Bladder microvascular endothelial cell (primary cell): ENCODE measurements around the gene KCNK10. TPM values are rescaled to one million over a fixed set of nuclear protein-coding genes. Genes with fewer than 3 reads are reported as not detected.

Experiments used
- total RNA-seq: library from RNA; depleted of rRNA; stranded (reverse); fragments of >200 nt; gene quantifications from 2 replicates; pipeline ENCODE4 v1.2.3, GENCODE V29; 2014

Gene KCNK10, protein sequence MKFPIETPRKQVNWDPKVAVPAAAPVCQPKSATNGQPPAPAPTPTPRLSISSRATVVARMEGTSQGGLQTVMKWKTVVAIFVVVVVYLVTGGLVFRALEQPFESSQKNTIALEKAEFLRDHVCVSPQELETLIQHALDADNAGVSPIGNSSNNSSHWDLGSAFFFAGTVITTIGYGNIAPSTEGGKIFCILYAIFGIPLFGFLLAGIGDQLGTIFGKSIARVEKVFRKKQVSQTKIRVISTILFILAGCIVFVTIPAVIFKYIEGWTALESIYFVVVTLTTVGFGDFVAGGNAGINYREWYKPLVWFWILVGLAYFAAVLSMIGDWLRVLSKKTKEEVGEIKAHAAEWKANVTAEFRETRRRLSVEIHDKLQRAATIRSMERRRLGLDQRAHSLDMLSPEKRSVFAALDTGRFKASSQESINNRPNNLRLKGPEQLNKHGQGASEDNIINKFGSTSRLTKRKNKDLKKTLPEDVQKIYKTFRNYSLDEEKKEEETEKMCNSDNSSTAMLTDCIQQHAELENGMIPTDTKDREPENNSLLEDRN
- not detected in 2 replicates for total RNA-seq

GRCh38 chr14:88323086-88323522 lies at the start of gene KCNK10:
KCNK10 (minus strand) TSS chr14:88323269; CDS start chr14:88322798, 471 bp downstream.

Other genes starting within 250 kb of the KCNK10 start
- 5.2 and 7.9 TPM in 2 replicates for gene SPATA7, start 62.4 kb upstream of the KCNK10 start, total RNA-seq
- gene PTPN21, start 231.7 kb upstream of the KCNK10 start, total RNA-seq: 3.4 and 13.5 TPM in 2 replicates
- 34.2 and 63.0 TPM in 2 replicates for gene ZC3H14, start 239.8 kb upstream of the KCNK10 start, total RNA-seq